HFF-Myc (cell line): Measurements from ENCODE around the gene CNTNAP4.

Experiments used
- DNase-seq: peaks from one replicate; pipeline ENCODE4 v3.0.0-alpha.2; 2011; ENCODE audit warnings: low read depth; ENCODE audit errors: extremely low read depth
- H3K4me3 ChIP-seq: replicated peaks from 2 replicates; pipeline ENCODE4 v1.5.1; 2011; ENCODE audit warnings: low read depth, mild to moderate bottlenecking, control low read depth, low read length
- CTCF ChIP-seq: IDR thresholded peaks from 2 replicates; pipeline ENCODE4 v1.5.1; 2012; ENCODE audit warnings: mild to moderate bottlenecking, low read depth, low read length, control low read depth; ENCODE audit errors: missing control alignments

The CNTNAP4 gene

GRCh38 chr16:76335180-76335974 is 58.2 kb downstream of the CNTNAP4 start:
- no peak for DNase-seq
- H3K4me3 ChIP-seq, result no peak overlapping the region
- TF ChIP-seq CTCF, result no peak

- H3K4me3 ChIP-seq, result no peak overlapping the region
- DNase-seq, result no peak
- TF ChIP-seq CTCF, result no peak
Observed at GRCh38 chr16:76336112-76336511, 58.9 kb downstream of the CNTNAP4 start.

- DNase-seq, result no peak
- TF ChIP-seq CTCF, result no peak
Observed at GRCh38 chr16:76338472-76338871, 61.3 kb downstream of the CNTNAP4 start.

GRCh38 chr16:76343769-76344168 is 66.6 kb downstream of the CNTNAP4 start:
- no peak for DNase-seq
- H3K4me3 ChIP-seq, result no peak overlapping the region
- no peak for TF ChIP-seq CTCF

More at GRCh38 chr16:76338472-76338871, 61.3 kb downstream of the CNTNAP4 start:
- no peak overlapping the region for H3K4me3 ChIP-seq

GRCh38 chr16:76345163-76345661 is 68.0 kb downstream of the CNTNAP4 start:
- no peak for DNase-seq
- no peak overlapping the region for H3K4me3 ChIP-seq
- TF ChIP-seq CTCF, result no peak

GRCh38 chr16:76346210-76346609 is 69.0 kb downstream of the CNTNAP4 start:
- TF ChIP-seq CTCF, result no peak

More at GRCh38 chr16:76346210-76346609, 69.0 kb downstream of the CNTNAP4 start:
- no peak overlapping the region for H3K4me3 ChIP-seq
- DNase-seq, result no peak
